LoVo (cell line): ENCODE results near the gene NEIL3.
"Not testable (repeated sequence)": the region's sequence is repeated elsewhere in the genome, so short reads cannot be mapped to it uniquely, and the experiment has no call there.

Experiments
- DNase-seq: peaks from one replicate; pipeline ENCODE4 v3.0.0-alpha.2; 2016; ENCODE audit warnings: low spot score

Gene NEIL3

DNA sequence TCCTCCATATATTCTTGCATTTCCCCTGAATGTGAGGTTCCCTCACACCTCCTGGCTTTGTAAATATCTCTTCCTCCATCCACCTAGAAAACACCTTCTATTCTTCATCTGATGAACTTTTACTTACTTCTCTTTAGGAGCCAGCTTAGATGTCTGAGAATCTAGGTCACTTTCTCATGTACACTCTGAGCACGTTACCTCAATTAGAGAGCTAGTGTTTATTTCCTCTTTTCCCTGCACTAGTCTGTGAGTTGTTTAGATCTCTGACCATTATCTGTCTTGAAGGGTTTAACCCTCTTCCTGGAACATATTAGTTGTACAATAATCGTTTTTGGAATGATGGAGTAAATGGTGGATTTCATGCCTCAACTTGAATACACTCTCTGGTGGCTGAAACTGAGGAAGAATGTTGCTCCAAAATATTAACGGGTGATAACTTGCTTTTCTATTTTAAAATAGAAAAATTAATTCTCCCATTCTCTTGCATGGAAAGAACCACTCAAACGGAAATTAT, 8.5 kb upstream of the NEIL3 start:
- DNase-seq: no peak

DNA sequence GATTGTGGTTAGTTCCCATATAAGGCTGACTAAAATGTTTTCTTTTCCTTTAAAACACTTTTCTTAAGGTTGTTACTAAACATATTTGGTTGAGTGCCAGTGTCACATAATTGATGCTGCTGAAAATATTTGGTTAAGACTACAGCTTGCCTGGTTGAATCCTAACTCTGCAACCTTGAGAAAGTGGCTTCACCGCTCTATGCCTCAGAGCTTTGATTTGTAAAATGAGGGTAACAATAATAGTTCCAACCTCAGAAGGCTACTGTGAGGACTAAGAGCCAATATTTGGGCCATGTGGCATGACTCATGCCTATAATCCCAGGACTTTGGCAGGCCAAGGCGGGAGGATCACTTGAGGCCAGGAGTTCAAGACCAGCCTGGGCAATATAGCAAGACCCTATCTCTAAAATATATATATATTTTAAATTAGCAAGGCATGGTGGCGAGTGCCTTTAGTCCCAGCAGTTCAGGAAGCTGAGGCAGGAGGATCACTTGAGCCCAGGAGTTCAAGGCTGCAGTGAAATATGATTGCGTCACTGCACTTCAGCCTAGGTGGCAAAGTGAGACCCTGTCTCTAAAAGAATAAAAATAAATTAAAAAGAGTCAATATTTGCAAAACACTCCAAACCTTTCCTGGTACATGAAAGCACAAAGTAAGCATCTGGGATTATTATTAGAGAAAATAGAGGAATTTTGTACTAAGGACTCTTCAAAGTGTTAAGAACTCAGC, 7.1 kb upstream of the NEIL3 start:
- DNase-seq: no peak

DNA sequence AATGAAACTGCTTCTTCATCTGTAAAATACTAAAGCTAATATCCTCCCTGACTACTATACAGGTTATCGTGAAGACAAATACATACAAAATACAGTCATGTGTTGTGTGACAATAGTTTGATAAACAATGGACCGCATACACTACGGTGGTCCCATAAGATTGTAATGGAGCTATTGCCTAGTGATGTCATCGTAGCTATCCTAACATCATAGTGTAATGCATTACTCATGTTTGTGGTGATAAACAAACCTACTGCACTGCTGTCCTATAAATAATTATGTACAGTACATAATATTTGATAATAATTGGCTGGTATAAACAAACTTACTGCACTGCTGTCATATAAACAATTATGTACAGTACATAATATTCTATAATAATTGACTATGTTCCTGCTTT, 5.6 kb upstream of the NEIL3 start:
- no peak for DNase-seq

DNA sequence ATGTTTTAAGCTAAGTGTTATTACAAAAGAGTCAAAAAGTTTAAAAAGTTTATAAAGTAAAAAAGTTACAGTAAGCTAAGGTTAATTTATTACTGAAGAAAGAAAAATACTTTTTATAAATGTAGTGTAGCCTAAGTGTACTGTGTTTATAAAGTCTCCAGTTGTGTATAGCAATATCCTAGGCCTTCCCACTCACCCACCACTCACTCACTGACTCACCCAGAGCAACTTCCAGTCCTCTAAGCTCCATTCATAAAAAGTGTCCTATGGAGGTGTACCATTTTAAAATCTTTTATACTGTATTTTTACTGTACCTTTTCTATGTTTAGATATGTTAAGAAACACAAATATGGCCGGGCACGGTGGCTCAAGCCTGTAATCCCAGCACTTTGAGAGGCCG, 4.8 kb upstream of the NEIL3 start:
- not testable (repeated sequence) for DNase-seq

DNA sequence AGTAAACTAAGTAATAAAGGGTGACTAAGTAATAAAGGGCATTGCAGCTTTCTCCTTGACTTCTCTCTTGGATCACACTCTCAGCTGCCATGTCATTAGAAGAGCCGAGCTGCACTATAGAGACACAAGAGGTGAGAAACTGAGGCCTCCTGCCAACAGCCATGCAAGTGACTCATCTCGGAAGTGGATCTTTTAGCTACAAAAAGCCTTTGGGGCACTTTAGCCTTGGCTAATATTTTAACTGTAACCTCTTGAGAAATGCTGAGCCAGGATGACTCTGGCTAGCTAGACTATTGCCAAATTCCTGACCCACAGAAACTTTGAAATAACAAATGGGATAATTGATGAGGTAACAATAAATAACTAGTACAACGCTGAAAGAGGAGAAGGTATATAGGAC, 1.5 kb upstream of the NEIL3 start:
- no peak for DNase-seq

DNA sequence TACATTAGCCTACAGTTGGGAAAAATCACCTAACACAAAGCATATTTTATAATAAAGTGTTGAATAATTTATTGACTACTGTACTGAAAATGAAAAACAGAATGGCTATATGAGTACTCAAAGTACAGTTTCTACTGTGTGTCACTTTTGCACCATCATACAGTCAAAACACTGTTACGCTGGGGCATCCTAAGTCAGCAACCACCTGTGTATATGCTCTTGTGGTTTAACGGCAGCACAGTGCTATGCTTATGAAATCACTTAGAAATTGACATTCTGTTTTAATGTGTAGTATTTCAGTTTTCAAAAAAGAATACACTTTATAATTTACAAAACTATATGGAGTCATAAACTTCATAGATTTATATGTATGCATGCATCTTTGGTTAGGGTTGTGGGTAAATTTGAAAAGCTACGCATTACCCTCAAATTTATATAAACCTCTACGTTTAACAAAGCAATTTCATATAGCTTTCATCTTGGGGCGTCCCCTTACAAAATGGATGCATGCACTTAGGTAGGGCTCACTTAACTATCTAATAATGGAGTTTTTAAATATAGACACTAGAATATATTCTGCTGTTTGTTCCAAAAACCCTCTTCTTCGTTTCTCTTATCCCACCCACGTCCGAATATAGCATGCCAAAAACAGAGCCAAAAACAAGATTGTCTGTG, 690 bp upstream of the NEIL3 start:
- no peak for DNase-seq

DNA sequence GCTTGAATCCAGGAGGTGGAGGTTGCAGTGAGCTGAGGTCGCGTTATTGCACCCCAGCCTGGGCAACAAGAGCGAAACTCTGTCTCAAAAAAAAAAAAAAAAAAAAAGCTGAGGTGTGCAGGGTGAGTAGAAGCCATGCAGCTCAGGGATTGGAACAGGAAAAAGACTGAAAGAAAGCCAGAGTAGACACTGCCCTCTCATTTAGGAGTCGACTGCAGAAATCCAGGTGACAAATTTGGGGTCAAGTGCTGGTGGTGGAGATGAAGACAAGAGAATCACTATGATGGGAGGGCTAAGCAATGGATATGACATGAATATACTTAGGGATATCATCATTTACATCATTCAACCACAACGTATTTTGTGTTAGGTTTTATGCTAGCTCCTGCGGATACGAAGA, 1.9 kb downstream of the NEIL3 start:
- DNase-seq: no peak

DNA sequence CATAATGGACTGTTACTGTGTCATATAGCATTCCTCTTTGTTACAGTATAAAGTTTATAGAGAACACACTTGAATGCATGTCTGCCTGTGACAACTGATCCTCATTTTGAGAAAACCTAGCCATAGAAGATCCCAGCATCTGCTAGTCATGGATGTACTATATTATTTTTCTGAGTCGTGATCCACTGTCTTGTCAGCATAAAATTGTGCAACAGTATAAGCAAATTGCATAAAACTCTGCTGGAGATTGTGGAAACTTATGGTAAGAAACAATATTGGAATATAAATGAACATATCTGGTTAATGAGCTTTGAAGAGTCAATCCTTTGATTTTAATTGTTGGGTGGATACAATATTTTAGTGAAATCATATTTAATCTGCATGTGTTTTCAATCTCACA, 3.6 kb downstream of the NEIL3 start:
- DNase-seq: no peak

DNA sequence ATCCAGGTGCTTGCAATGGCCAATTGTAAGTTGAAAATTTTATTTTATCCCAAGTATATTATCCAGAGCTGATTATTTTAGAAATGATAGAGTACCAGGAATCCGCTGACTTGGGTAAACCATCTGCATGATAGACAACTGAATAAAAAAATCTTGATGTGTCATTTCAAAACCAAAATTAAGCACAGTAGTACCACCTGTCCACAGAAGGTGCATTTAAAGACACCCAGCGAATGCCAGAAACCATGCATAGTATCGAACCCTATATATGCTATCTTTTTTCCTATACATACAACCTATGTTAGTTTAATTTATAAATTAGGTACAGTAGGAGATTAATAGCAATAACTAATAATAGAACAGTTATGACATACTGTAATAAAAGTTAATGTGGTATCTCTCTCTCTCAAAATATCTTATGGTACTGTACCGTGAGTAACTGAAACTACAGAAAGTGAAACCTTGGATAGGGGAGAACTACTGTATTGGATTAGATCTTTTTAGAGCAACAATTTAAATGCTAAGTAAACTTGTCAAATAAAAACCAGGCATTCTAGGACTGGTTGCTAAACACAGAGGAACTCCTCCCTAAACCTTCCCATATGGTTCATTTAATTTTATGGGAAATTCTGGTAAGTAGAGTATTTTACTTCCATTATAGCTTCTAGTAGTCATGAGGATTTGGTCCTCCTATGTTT, 6.2 kb downstream of the NEIL3 start:
- no peak for DNase-seq

DNA sequence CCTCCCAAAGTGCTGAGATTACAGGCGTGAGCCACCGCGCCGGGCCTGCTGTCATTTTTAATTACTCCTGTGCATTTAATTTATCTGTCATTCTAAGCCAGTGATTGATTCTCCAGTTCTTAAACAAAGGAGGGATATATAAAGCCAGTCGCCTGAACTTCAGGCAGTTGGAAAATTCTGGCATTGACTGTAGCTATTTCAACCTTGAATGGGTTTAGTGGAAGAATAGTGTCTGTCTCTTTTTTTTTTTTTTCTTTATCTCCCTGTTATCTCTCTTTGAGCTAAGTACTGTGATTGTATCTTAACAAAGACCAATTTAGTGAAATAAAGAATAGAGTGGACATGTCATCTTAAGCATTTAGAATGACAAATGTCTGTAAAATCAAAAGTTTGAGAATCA, 11.0 kb downstream of the NEIL3 start:
- no peak for DNase-seq

DNA sequence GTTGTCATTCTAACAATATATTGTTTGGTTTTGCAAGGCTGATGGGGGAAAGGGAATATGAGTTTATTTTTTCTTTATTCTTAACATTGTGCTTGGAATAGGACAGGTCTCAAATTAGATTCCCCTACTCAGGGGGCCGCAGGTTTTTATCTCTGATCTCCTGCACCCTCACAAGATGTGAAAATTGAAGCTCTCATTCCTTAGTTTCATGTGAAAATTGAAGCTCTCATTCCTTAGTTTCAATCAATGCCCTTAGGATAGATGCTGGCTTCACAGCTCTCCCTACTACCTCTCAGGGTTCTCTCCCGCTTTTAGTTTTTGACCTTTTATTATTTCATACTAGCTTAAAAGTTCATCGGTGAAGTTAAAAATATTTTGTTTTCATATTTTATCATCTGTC, 12.0 kb downstream of the NEIL3 start:
- no peak for DNase-seq

DNA sequence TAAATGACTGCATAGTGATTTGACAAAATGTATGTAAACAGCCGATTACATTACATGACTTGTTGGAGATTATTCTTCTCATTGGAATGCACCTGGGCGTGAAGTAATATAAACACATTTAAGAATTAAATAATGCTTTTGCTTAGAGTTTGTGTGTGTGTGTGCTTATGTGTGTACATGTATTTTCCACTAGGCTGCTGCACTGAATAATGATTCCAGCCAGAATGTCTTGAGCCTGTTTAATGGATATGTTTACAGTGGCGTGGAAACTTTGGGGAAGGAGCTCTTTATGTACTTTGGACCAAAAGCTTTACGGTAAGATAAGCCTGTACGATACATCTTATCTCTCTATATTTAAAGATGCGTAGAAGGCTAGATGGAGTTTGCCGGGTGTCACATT, 12.6 kb downstream of the NEIL3 start:
- no peak for DNase-seq

DNA sequence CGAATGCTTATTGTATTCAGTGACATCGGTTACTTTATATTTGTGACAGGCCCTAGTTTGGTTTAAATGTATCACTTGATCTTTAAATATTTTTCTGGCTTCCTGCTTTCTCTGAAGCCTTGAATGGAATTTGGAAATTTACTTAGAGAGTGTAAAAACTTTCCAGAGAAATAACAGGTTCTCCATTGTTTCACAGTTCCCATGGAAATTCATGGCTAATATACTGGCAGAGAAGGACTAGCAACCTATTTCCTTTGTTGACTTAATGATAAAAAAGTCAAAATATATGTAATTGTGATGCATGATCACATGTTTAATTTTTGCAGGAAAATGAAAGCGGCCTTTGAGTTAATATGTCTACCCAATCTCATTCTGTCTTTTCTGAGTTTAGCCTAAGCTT, 13.2 kb downstream of the NEIL3 start:
- no peak for DNase-seq

DNA sequence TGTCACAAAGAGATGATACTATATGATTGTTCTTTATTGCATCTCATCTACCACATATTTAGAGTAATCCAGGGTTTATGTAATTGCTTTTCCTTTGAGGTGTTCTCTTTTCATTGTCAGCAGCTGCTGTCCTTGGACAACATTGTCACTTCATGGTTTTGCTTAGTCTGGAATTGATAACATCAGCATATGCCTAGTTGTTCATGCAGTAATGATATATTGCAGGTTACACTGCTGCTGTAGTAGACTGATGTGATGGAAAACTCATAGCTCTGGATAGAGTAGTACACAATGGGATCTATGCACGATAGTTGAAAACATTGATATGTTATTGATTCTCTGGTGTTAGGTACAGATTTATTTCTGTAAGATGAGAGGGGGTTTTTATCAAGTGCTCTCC, 13.7 kb downstream of the NEIL3 start:
- no peak for DNase-seq

DNA sequence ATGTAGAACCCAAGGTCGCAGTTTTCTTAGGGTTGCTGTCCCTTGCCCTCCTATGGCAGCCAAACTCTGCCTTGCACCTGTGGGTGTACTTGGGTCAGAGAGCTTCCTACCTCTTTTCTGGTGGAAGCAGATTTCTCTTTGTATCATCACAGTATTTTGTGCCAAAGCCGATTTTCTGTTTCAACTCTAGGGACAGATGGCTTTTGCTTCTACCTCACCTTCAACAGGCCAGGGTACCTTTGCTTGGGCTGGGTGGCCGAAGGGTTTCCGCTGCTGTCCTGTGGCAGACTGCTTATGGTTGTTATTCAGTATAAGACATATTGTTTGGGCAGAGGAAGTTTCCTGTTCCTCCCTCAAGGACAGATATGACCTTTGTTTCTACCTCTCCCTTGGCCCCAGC, 22.4 kb downstream of the NEIL3 start:
- DNase-seq: no peak

DNA sequence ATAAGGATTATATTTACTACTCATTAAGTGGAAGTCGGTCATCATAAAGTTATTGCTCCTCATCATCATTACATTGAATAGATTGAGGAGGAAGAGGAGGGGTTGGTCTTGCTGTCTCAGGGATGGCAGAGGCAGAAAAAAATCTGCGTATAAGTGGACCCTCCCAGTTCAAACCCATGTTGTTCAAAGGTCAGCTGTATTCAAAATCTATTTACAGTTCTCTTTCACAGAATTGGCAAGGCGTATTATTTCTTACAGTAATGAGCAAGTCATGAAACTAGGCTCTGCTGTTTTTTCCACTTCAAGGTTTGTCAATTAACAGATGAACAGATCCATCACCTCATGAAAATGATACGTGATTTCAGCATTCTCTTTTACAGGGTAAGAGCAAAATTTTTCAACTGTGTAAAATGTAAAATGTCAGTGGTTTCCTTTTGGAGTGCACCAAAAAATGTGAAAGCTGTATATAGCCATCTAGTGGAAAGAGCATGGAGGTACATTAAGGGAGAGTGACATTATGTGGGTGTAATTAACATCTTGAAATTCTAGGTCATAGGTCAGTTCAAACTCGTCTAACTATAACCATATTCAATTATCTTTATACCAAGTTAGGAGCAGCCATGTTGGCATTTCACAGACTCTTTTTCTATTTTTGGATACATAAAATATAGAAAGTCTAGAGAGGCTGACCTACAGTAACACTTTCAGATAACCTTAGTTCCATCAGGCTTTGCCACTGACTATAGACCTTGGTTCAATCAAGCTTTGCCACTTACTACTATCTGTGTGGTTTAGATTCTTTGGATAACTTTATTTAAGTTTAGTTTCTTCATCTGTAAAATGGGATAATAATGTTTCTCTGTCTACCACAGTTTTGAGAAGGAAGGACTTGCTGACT, 30.1 kb downstream of the NEIL3 start:
- DNase-seq: peak; percentile 49

DNA sequence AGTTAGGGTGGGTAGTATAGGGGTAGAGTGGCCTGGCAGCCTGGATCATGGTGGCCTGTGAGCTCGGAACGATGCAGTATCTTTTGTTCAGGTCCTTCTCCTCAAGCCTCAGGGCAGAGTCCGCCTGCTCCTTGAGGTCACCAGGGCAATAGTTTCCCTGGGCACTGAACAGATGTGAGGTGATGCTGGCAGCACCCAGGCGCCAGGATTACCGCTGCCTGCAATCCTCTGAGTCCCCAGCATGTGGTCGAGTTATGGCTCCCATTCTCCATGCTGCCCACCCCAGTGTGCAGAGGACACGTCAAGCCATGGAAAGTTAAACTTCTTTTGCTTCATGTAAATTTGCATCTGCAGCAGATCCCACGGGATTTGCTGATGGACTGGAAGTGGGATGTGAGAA, 38.7 kb downstream of the NEIL3 start:
- DNase-seq: no peak

DNA sequence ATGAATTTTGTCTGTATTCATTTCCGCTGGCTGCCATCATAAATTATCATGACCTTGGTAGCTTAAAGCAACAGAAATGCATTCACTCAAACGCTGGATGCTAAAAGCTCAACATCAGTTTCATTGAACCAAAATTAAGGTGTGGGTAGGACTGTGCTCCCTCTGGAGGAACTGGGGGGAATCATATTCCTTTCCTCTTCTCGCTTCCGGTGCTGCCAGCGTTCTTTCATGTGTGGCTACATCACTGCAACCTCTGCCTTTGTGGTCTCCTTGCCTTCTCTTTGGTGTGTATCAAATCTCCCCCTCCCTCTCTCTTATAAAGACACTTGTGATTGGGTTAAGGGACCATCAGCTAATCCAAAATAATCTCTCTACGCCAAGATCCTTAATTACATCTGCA, 39.5 kb downstream of the NEIL3 start:
- DNase-seq: no peak

DNA sequence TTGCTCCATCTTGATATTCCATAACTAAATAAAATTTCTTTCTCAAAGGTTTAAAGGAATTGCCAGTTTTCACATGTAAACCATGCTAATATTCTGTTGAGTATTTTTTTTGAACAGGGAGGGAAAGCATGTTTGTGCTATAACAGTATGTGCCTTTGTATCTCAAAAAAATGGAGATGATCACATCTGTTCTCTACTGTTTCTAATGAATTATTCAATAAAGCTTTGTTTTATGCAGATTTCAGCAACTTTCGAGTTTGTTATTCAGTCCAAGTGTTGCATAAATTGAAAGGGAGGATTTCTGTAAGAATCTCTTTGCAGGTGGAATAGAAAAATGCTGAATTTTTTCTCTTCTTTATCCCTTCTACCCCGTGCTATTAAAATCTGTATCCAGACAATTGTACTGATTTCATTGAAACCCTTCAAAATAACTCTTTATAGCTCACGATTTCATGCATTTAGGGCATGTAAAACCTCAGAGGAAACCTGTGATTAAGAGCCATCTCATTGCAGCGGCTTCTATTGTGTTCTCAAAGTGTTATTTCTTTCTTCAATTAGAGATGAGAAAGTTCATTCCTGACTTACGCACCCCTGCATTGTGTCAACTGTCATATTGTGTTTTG, 42.1 kb downstream of the NEIL3 start:
- no peak for DNase-seq

DNA sequence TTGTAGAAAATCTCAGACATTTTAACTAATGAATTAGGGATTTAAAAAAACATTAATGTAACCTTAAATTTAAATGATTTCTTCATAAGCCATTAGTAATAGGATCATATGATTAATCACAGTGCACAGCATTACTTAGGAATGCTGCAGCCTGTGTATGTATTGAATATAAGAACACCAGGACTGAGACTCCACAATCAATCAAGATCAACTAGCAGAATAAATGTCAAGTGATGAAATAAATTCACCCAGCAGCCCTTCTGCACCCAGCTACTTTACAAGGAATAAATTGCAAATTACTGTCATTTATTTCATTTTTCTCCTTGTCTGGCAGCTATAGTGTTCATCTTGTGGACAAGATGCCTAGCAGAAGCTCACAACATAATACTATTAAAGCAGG, 46.5 kb downstream of the NEIL3 start:
- DNase-seq: no peak

DNA sequence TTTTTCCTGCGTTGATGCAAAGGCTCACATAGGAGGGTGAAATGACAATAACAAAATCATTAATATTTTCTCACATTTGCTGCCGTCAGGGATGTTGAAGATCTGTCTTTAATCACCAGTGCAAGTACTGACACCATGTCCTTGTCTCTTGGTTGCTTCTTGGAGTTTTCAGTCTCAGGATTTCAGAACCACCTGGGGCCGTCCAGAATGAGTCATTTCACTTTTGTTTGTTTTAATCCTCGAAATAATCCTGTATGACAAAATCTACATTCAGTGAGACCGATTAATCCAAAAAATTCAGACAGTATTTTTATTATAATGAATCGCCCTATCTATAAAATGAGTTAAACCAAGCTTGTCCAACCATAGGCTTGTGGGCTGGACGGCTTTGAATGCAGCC, 47.2 kb downstream of the NEIL3 start:
- DNase-seq: no peak

DNA sequence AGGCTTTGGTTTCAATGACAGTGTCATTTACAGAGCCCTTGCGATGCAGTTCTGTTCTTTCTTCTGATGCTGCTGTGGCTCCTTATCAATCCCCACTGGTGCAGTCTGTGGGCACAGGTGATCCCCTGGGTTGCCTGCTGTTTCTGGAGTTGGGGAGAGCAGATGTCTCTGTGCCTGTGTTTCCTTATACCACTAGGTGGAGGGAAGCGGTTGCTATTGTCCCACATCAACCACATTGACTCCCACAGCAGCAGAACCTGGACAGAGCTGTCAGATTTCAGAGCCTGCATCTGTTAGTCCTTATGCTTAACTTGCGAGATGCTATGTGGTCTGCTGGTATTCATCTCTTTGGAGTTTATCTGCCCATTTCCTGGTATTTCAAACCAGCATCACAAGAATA, 57.7 kb downstream of the NEIL3 start:
- no peak for DNase-seq
